H1 (cell line): ENCODE measurements around the gene CPED1. TPM values are rescaled to one million over a fixed set of nuclear protein-coding genes. Genes with fewer than 3 reads are reported as not detected.

Source experiments
- CTCF ChIA-PET: fragments of 300-600 bp; sonication (Branson Sonifier 250); formaldehyde crosslinking; loops from one replicate; lab custom pipeline; 2021; ENCODE audit not compliant: partially characterized antibody; lab: Charles Lee
- POLR2A ChIA-PET: fragments of 300-600 bp; sonication (Branson Sonifier 250); formaldehyde crosslinking; loops from one replicate; lab custom pipeline; 2021; ENCODE audit warnings: inconsistent platforms; ENCODE audit not compliant: partially characterized antibody; lab: Charles Lee
- DNase-seq, 2 experiments: peaks; one replicate each; pipeline versions ENCODE4 v3.0.0 to v3.0.0-alpha.2; 2010 to 2022; ENCODE audit warnings: low spot score in 2 of 2, low read depth in 1 of 2, mixed read lengths in 1 of 2
- FAIRE-seq: peaks from 2 replicates; lab custom pipeline; 2011; peaks lifted over from hg19 to GRCh38; lab: Jason Lieb, UNC
- H2AFZ ChIP-seq: 2 replicates; pipeline ENCODE4 v1.8.1; 2012; ENCODE audit warnings: low read length, inconsistent platforms
- H2AK5ac ChIP-seq: 2 replicates; pipeline ENCODE4 v1.6.1; 2013; ENCODE audit warnings: low read depth, low read length
- H2BK120ac ChIP-seq: replicated peaks from 2 replicates; pipeline ENCODE3; 2013; ENCODE audit warnings: low read depth, low read length, inconsistent platforms
- H2BK12ac ChIP-seq: 2 replicates; pipeline ENCODE4 v1.6.1; 2013; ENCODE audit warnings: low read depth, low read length
- H2BK15ac ChIP-seq: 2 replicates; pipeline ENCODE4 v1.6.1; 2013; ENCODE audit warnings: low read length
- H2BK20ac ChIP-seq: 2 replicates; pipeline ENCODE4 v1.6.1; 2013; ENCODE audit warnings: low read length
- H2BK5ac ChIP-seq: 2 replicates; pipeline ENCODE4 v1.6.1; 2013; ENCODE audit warnings: low read depth, low read length
- H3K14ac ChIP-seq: 2 replicates; pipeline ENCODE4 v1.6.1; 2013; ENCODE audit warnings: inconsistent platforms; ENCODE audit not compliant: insufficient read length
- H3K18ac ChIP-seq: 2 replicates; pipeline ENCODE4 v1.6.1; 2013; ENCODE audit warnings: low read length; ENCODE audit errors: extremely low read depth
- H3K23ac ChIP-seq: 2 replicates; pipeline ENCODE4 v1.6.1; 2013; ENCODE audit warnings: inconsistent platforms; ENCODE audit not compliant: insufficient read length
- H3K23me2 ChIP-seq: 2 replicates; pipeline ENCODE4 v1.6.1; 2013; ENCODE audit warnings: low read depth, low read length
- H3K27ac ChIP-seq: 2 replicates; pipeline ENCODE4 v1.6.1; 2011; ENCODE audit warnings: low read depth, low read length, inconsistent platforms
- H3K27me3 ChIP-seq, 4 experiments: replicated peaks in 1 of 4; 1 replicate in 1 of 4; 2 replicates in 3 of 4; pipeline versions ENCODE4 v1.6.1 to v1.8.1; 2011 to 2013; ENCODE audit warnings: low read length in 3 of 4, mild to moderate bottlenecking in 3 of 4, inconsistent platforms in 2 of 4, mixed read lengths in 2 of 4, moderate library complexity in 1 of 4; ENCODE audit not compliant: control insufficient read depth in 3 of 4, insufficient read depth in 3 of 4; ENCODE audit errors: extremely low read depth in 1 of 4
- H3K36me3 ChIP-seq, 4 experiments: 2 replicates each; pipeline versions ENCODE4 v1.6.1 to v1.8.1; 2011 to 2013; ENCODE audit warnings: mild to moderate bottlenecking in 4 of 4, low read length in 3 of 4, moderate library complexity in 2 of 4, control low read depth in 1 of 4, inconsistent platforms in 1 of 4; ENCODE audit not compliant: insufficient read depth in 4 of 4, control insufficient read depth in 2 of 4
- H3K4ac ChIP-seq: replicated peaks from 2 replicates; pipeline ENCODE3; 2013; ENCODE audit warnings: low read length, low read depth, mixed read lengths, inconsistent platforms; ENCODE audit not compliant: insufficient read length
- H3K4me1 ChIP-seq, 4 experiments: replicated peaks in 1 of 4; 1 replicate in 1 of 4; 2 replicates in 3 of 4; pipeline versions ENCODE4 v1.6.1 to v1.8.1; 2011 to 2013; ENCODE audit warnings: low read length in 3 of 4, inconsistent platforms in 2 of 4, mixed read lengths in 1 of 4; ENCODE audit not compliant: insufficient read depth in 4 of 4, control insufficient read depth in 3 of 4
- H3K4me2 ChIP-seq, 2 experiments: 2 replicates each; pipeline versions ENCODE4 v1.6.1 to v1.8.1; 2011 to 2013; ENCODE audit warnings: low read depth in 2 of 2, low read length in 2 of 2, control low read depth in 1 of 2, inconsistent platforms in 1 of 2, mild to moderate bottlenecking in 1 of 2; ENCODE audit not compliant: insufficient read depth in 1 of 2
- H3K4me3 ChIP-seq, 4 experiments: fragments of 200-600, 300-600 bp in 1 of 4; sonication (generic), shearing (Covaris generic), sonication (Bioruptor Twin) in 1 of 4; 2 replicates each; pipeline versions ENCODE4 v1.5.1 to v1.8.1; 2011 to 2016; ENCODE audit warnings: low read length in 4 of 4, low read depth in 3 of 4, control low read depth in 2 of 4, inconsistent platforms in 2 of 4, mild to moderate bottlenecking in 2 of 4, mixed read lengths in 1 of 4, moderate library complexity in 1 of 4; ENCODE audit not compliant: insufficient read depth in 2 of 4; ENCODE audit errors: extremely low read depth in 1 of 4
- H3K56ac ChIP-seq: replicated peaks from 2 replicates; pipeline ENCODE3; 2013; ENCODE audit warnings: low read depth, mild to moderate bottlenecking, mixed read lengths, low read length, inconsistent platforms; ENCODE audit not compliant: insufficient read length
- H3K79me1 ChIP-seq: 2 replicates; pipeline ENCODE4 v1.6.1; 2013; ENCODE audit warnings: low read depth, low read length, control low read depth
- H3K79me2 ChIP-seq, 2 experiments: 2 replicates each; pipeline versions ENCODE4 v1.6.1 to v1.8.1; 2012 to 2013; ENCODE audit warnings: low read length in 2 of 2, mild to moderate bottlenecking in 2 of 2, inconsistent platforms in 1 of 2; ENCODE audit not compliant: insufficient read depth in 2 of 2, control insufficient read depth in 1 of 2
- H3K9ac ChIP-seq, 4 experiments: replicated peaks in 1 of 4; 1 replicate in 1 of 4; 2 replicates in 3 of 4; pipeline versions ENCODE4 v1.6.1 to v1.8.1; 2011 to 2013; ENCODE audit warnings: low read depth in 3 of 4, low read length in 3 of 4, control low read depth in 2 of 4, mild to moderate bottlenecking in 2 of 4, moderate library complexity in 2 of 4, inconsistent platforms in 1 of 4; ENCODE audit errors: extremely low read depth in 1 of 4
- H3K9me3 ChIP-seq, 2 experiments: 2 replicates each; pipeline versions ENCODE4 v1.6.1 to v1.8.1; 2012 to 2013; ENCODE audit warnings: mild to moderate bottlenecking in 2 of 2, moderate library complexity in 2 of 2, control low read depth in 1 of 2, inconsistent platforms in 1 of 2, low read depth in 1 of 2, low read length in 1 of 2, mixed read lengths in 1 of 2; ENCODE audit not compliant: insufficient read depth in 2 of 2
- H4K20me1 ChIP-seq, 2 experiments: replicated peaks in 1 of 2; 2 replicates each; pipeline versions ENCODE3 to v1.8.1; 2011 to 2013; ENCODE audit warnings: inconsistent platforms in 2 of 2, low read length in 2 of 2, mild to moderate bottlenecking in 1 of 2; ENCODE audit not compliant: insufficient read depth in 2 of 2, control insufficient read depth in 1 of 2
- H4K5ac ChIP-seq: 2 replicates; pipeline ENCODE4 v1.6.1; 2013; ENCODE audit warnings: low read length, low read depth, mixed read lengths, inconsistent platforms; ENCODE audit not compliant: insufficient read length
- H4K8ac ChIP-seq: 2 replicates; pipeline ENCODE4 v1.8.0; 2013; ENCODE audit warnings: mild to moderate bottlenecking, moderate library complexity, low read length, inconsistent platforms; ENCODE audit not compliant: insufficient read depth; ENCODE audit errors: extremely low read depth
- H4K91ac ChIP-seq: replicated peaks from 2 replicates; pipeline ENCODE3; 2013; ENCODE audit warnings: low read length, mixed read lengths, inconsistent platforms; ENCODE audit not compliant: insufficient read length
- BACH1 ChIP-seq: IDR thresholded peaks from 2 replicates; pipeline ENCODE4 v1.6.1; 2012; ENCODE audit warnings: low read length, improper control_type of control experiment
- GABPA ChIP-seq: IDR thresholded peaks from 2 replicates; pipeline ENCODE4 v1.6.1; 2011; ENCODE audit warnings: mild to moderate bottlenecking, low read length, moderate library complexity, borderline replicate concordance; ENCODE audit not compliant: insufficient read depth
- POLR2A ChIP-seq, 2 experiments: IDR thresholded peaks; 1 replicate in 1 of 2; 2 replicates in 1 of 2; pipeline ENCODE4 v1.6.1; 2011; ENCODE audit warnings: low read depth in 2 of 2, low read length in 2 of 2, mild to moderate bottlenecking in 2 of 2; ENCODE audit errors: control extremely low read depth in 1 of 2
- SIRT6 ChIP-seq: IDR thresholded peaks from one replicate; pipeline ENCODE4 v1.7.1; 2012; ENCODE audit warnings: low read length, inconsistent platforms
- SRF ChIP-seq: IDR thresholded peaks from 2 replicates; pipeline ENCODE4 v1.6.1; 2011; ENCODE audit warnings: mild to moderate bottlenecking, low read depth, low read length, moderate library complexity
- YY1 ChIP-seq: IDR thresholded peaks from 2 replicates; pipeline ENCODE4 v1.6.1; 2011; ENCODE audit warnings: low read depth, mild to moderate bottlenecking, low read length
- WGBS, 2 experiments: shearing (Covaris generic) in 1 of 2; methylation state at CpG; one replicate each; pipeline versions ENCODE4 v1.1.6 to v1.1.7; 2013 to 2015; ENCODE audit warnings: low lambda C conversion rate in 2 of 2, mixed read lengths in 2 of 2, inconsistent platforms in 1 of 2, low coverage in 1 of 2, missing lambda C conversion rate in 1 of 2; ENCODE audit not compliant: insufficient replicate concordance in 2 of 2, insufficient coverage in 1 of 2, insufficient read length in 1 of 2; ENCODE audit errors: extremely low coverage in 1 of 2, missing lambda C conversion rate in 1 of 2; 5-methylcytosine and 5-hydroxymethylcytosine counted together
- polyA plus RNA-seq, 7 experiments: library from polyadenylated mRNA; depleted of rRNA in 3 of 7; stranded (reverse) in 5 of 7; unstranded in 2 of 7; fragments of >200 nt in 5 of 7; fragments of 200-250 nt in 2 of 7; gene quantifications; 1 replicate in 5 of 7; 2 replicates in 1 of 7; 4 replicates in 1 of 7; pipeline versions ENCODE4 v1.2.1 to v1.2.3, GENCODE V29; 2011 to 2013; ENCODE audit warnings: missing spikeins in 2 of 7, mixed read lengths in 2 of 7
- total RNA-seq: library from RNA; stranded (reverse); fragmentation: NEBNext Ultra II Directional; extraction: Animal tissue kit (Norgen Biotek cat#: 25700); gene quantifications from 2 replicates; pipeline ENCODE4 v1.2.1, GENCODE V29; 2021
- TF ChIP-seq, protein P1 (sequence below): IDR thresholded peaks from 2 replicates; pipeline ENCODE4 v1.6.1; 2012; ENCODE audit warnings: inconsistent platforms
- TF ChIP-seq, protein P2 (sequence below): IDR thresholded peaks from 2 replicates; pipeline ENCODE4 v1.6.1; 2011; ENCODE audit warnings: low read length, improper control_type of control experiment

Gene CPED1
- total and polyA plus RNA-seq, 2 of the 8 experiments (the other 6 are each of a cell fraction or from before 2014, with no cell fraction given) = 0.08 to 0.39 TPM

DNA sequence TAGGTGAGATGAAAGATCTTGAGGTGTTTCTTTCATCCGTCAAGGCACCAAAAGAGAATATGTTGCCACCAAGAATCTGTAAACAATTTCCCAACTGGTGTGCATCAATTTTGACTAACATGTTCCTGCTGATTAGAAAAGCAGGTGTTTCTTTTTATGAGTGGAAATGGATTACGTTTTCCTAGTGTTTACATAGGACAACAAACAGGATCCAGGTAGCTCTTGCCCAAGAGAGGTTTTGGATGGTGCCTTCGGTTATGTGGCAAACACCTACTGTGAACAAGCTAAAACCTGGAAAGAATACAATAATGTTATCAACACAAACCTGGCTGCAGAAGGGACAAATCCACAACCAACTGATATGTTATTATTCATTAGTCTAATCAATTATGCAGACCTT lies 286.7 kb downstream of the CPED1 start:
- no peak overlapping the region for H3K4me3 ChIP-seq
- H3K27me3 ChIP-seq = no peaks in the 10 kb centered on the region
- ChIA-PET POLR2A (no interaction called here), CTCF (no interaction called here)
- no peak overlapping the region for H2BK15ac ChIP-seq
- no peak overlapping the region for H3K9ac ChIP-seq
- no peaks in the 10 kb centered on the region for H3K36me3 ChIP-seq
- H3K4me2 ChIP-seq = no peak overlapping the region
- no peaks in the 10 kb centered on the region for H3K79me1 ChIP-seq
- DNase-seq = no peak
- no peaks in the 10 kb centered on the region for H3K9me3 ChIP-seq
- H3K79me2 ChIP-seq = no peaks in the 10 kb centered on the region
- H2BK120ac ChIP-seq = no peak overlapping the region
- no peak overlapping the region for H2BK20ac ChIP-seq
- no peak overlapping the region for H3K23ac ChIP-seq
- 0 out of 7 replicates have a peak, but pooled peaks cover 0 to 4% (median 0%) of the 10 kb centered on the region in 4 experiments for H3K4me1 ChIP-seq
- 91% methylated on average over 3 of the region's 3 CpGs; no CpG with 5 or more reads in 1 of the 2 experiments for WGBS, 2 experiments
- no peak overlapping the region for H4K91ac ChIP-seq
- H3K18ac ChIP-seq = no peak overlapping the region
- H3K56ac ChIP-seq = no peak overlapping the region
- no peak overlapping the region for H4K5ac ChIP-seq
- no peak overlapping the region for H3K4ac ChIP-seq
- no peak overlapping the region for H2AFZ ChIP-seq
- H3K27ac ChIP-seq = no peak overlapping the region
- H2AK5ac ChIP-seq = no peak overlapping the region
- no peaks in the 10 kb centered on the region for H3K23me2 ChIP-seq
- H4K8ac ChIP-seq = no peak overlapping the region
- no peak for TF ChIP-seq GABPA
- TF ChIP-seq, protein P1, sequence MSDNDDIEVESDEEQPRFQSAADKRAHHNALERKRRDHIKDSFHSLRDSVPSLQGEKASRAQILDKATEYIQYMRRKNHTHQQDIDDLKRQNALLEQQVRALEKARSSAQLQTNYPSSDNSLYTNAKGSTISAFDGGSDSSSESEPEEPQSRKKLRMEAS = no peak
- no peak for TF ChIP-seq BACH1
- no peak for TF ChIP-seq YY1
- TF ChIP-seq SRF = no peak
- TF ChIP-seq, protein P2, sequence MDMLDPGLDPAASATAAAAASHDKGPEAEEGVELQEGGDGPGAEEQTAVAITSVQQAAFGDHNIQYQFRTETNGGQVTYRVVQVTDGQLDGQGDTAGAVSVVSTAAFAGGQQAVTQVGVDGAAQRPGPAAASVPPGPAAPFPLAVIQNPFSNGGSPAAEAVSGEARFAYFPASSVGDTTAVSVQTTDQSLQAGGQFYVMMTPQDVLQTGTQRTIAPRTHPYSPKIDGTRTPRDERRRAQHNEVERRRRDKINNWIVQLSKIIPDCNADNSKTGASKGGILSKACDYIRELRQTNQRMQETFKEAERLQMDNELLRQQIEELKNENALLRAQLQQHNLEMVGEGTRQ = no peak
- TF ChIP-seq SIRT6 = no peak
- TF ChIP-seq POLR2A (IDR thresholded peaks at IDR 0.05; ENCODE audit: control extremely low read depth in 1 of 2, low read depth in 2 of 2, low read length in 2 of 2) = no peak
- H2BK12ac ChIP-seq = no peak overlapping the region
- no peak overlapping the region for H2BK5ac ChIP-seq
- no peak for FAIRE-seq
- no peaks in the 10 kb centered on the region for H4K20me1 ChIP-seq
- H3K14ac ChIP-seq = no peak overlapping the region
